ENCODE results near the gene DTD1.

The DTD1 gene

GRCh38 chr20:18615020-18615650 is 27.3 kb downstream of the DTD1 start:
- no peak for DNase-seq (ENCODE audit: low read depth)

- no peak for DNase-seq (ENCODE audit: low read depth)
These were observed 33.1 kb downstream of the DTD1 start for GRCh38 chr20:18621004-18621403.

- DNase-seq (ENCODE audit: low read depth), result no peak
These were observed 35.5 kb downstream of the DTD1 start for GRCh38 chr20:18623156-18623910.

GRCh38 chr20:18624948-18625347 is 37.1 kb downstream of the DTD1 start:
- no peak for DNase-seq (ENCODE audit: low read depth)

GRCh38 chr20:18625907-18626655 is 38.2 kb downstream of the DTD1 start:
- no peak for DNase-seq (ENCODE audit: low read depth)

- DNase-seq (ENCODE audit: low read depth), result no peak
These were observed 40.6 kb downstream of the DTD1 start for GRCh38 chr20:18628330-18628920.

- no peak for DNase-seq (ENCODE audit: low read depth)
These were observed 44.4 kb downstream of the DTD1 start for GRCh38 chr20:18632196-18632789.

GRCh38 chr20:18633411-18633810 is 45.6 kb downstream of the DTD1 start:
- no peak for DNase-seq (ENCODE audit: low read depth)

- DNase-seq (ENCODE audit: low read depth), result no peak
These were observed 46.6 kb downstream of the DTD1 start for GRCh38 chr20:18634501-18634900.

- no peak for DNase-seq (ENCODE audit: low read depth)
These were observed 47.5 kb downstream of the DTD1 start for GRCh38 chr20:18635380-18635779.

- DNase-seq (ENCODE audit: low read depth), result no peak
These were observed 49.4 kb downstream of the DTD1 start for GRCh38 chr20:18637224-18637623.

- DNase-seq (ENCODE audit: low read depth), result no peak
These were observed 50.9 kb downstream of the DTD1 start for GRCh38 chr20:18638768-18639167.

- no peak for DNase-seq (ENCODE audit: low read depth)
These were observed 51.7 kb downstream of the DTD1 start for GRCh38 chr20:18639501-18639979.

- no peak for DNase-seq (ENCODE audit: low read depth)
These were observed 57.4 kb downstream of the DTD1 start for GRCh38 chr20:18645196-18645745.

- DNase-seq (ENCODE audit: low read depth), result no peak
These were observed 58.0 kb downstream of the DTD1 start for GRCh38 chr20:18645851-18646250.

GRCh38 chr20:18647777-18648176 is 59.9 kb downstream of the DTD1 start:
- no peak for DNase-seq (ENCODE audit: low read depth)

GRCh38 chr20:18650224-18650623 is 62.4 kb downstream of the DTD1 start:
- no peak for DNase-seq (ENCODE audit: low read depth)

GRCh38 chr20:18653736-18654447 is 66.0 kb downstream of the DTD1 start:
- DNase-seq (ENCODE audit: low read depth), result no peak

GRCh38 chr20:18654448-18654773 is 66.6 kb downstream of the DTD1 start:
- no peak for DNase-seq (ENCODE audit: low read depth)

GRCh38 chr20:18657575-18657974 is 69.7 kb downstream of the DTD1 start:
- DNase-seq (ENCODE audit: low read depth), result no peak

Measured in stimulated activated CD8-positive, alpha-beta memory T cell treated with anti-CD3 and anti-CD28 coated beads, Interleukin-12 subunit alpha, Interleukin-12 subunit beta, amount 100 ng/mL, for 4 hours (primary cell).